GM21786 (cell line): Measurements from ENCODE around the gene ABCF2.
A peak's percentile ranks its signal among the peaks of the same experiment; 100 is the strongest.

ENCODE experiments used
- ATAC-seq: cut with Tn5 transposase; IDR thresholded peaks from one replicate; pipeline ENCODE4 v1.9.1; 2021; ENCODE audit not compliant: unreplicated experiment

The ABCF2 gene

DNA sequence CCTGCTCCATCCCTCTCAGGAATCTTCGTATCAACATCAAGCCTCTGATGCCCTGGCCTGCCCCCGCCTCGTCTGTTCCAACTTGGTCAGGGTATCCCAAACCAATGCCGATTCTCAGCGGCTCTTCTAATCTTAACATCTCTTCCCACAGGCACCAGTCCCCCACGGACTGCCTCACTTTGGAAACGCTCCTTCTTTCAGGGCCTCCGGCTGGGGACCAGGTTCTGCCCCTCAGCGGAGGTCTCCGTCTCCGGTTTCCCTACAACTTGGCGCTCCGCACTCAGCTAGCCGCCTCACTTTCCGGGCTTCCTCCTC lies 488 bp downstream of the ABCF2 start:
- peak; percentile 1 for ATAC-seq

DNA sequence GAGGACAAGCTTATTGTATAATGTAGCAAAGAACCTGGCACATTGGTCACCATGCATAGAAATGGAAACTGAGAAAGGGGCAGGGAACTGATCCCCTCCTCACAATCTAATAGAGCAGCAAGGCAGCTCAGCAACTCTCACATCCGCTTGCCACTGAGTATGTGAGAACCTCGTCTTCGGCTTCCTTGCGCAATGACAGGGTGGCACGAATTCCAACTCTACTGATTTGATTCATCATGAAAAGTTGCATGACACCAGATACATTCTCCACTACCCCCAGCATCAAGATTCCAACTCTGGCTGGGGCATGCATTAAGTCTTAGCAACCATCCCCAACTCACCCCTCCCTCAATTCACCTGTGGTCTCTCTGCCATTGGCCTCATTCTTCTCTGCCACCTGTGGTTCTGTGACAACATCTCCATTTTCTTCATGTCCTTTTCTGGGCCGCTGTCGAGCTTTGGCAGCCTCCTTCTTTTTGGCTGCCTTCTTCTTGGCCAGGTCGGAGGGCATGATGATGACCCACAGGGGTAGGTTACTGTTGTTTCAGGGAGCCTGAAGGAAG lies 976 bp downstream of the ABCF2 start:
- ATAC-seq: no peak

DNA sequence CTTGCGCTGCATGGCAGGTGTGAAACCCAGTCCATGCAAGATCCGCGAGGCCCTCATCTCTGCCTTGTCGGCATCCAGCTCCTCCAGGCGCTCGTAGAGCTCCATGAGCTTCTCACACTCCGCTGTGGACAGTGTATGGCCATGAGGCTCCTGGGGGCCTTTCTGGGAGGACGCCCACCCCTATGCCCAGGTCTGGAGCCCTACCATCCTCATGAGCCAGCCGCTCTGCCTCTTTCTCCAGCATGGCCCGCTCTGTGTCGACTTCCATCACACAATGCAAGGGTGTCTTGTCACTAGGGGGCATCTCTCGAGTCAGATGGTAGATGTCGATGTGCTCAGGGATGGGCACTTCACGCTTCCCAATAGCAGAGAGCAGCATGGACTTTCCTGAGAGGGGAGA lies 3.3 kb downstream of the ABCF2 start:
- ATAC-seq: no peak

DNA sequence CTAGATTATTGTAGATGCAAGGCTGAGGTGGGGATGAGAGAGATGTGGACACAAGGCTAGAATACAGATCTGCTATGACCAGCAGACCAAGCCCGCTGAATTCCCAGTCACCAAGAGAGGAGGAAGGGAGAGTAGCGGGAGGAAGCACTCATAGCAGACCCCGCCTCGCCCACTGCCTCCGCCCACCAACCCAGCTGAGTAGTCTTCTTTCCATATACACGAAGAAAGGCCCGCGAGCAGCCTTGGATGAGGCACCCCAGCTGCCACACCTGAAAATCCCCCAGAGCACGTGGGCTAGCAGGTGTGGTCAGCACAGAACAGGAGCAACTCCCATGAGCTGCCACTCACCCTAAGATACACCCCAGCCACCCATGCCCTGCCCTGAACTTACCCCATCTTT lies 8.8 kb downstream of the ABCF2 start:
- ATAC-seq: no peak

DNA sequence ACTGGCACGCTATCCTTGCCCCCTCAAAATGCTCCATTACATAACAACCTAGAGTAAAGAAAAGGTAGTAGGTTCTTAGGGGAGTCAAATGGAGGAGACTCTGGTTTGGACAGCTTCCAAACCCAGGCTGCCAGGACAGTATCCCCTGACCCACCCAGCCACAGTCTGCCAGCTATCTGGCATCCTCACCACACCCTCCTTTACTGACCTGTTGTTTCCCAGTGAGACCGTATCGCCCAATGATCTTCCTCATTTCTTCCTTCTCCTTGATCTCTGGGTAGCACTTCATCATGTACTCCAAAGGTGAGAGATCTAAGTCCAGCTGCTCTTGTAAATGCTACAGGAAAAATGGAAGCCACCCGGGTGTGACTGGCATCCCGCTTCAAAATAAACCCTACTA lies 11.6 kb downstream of the ABCF2 start:
- no peak for ATAC-seq

DNA sequence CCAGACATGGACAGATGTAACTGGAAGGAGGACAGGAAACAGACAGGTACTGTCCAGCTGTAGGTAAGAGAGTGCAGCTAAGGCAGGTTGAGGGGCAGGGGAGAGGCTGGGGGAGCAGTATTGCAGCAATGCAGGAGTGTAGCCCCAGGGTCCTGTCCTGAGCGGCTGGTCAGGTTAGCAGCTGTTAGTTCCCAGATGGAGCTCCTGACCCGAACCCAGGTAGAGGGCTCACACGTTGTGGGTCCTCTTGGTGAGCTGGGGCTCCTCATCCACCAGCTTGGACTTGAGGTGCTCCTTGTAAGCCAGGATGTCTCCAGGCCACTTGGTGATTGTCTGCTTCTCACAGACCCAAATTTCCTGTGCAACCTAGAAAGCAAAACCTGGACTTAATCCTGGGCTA lies 13.2 kb downstream of the ABCF2 start:
- ATAC-seq: no peak

DNA sequence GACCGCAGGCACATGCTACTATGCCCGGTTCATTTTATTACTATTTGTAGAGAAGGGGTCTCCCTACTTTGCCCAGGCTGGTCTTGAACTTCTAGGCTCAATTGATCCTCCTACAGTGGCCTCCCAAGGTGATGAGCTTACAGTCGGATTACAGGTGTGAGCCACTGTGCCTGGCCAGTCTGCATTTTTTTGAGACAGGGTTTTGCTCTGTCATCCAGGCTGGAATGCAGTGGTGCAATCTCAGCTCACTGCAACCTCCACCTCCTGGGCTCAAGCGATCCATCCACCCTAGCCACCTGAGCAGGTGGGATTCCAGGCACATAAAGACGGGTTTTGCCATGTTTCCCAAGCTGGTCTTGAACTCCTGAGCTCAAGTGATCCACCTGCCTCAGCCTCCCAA lies 14.4 kb downstream of the ABCF2 start:
- no peak for ATAC-seq

DNA sequence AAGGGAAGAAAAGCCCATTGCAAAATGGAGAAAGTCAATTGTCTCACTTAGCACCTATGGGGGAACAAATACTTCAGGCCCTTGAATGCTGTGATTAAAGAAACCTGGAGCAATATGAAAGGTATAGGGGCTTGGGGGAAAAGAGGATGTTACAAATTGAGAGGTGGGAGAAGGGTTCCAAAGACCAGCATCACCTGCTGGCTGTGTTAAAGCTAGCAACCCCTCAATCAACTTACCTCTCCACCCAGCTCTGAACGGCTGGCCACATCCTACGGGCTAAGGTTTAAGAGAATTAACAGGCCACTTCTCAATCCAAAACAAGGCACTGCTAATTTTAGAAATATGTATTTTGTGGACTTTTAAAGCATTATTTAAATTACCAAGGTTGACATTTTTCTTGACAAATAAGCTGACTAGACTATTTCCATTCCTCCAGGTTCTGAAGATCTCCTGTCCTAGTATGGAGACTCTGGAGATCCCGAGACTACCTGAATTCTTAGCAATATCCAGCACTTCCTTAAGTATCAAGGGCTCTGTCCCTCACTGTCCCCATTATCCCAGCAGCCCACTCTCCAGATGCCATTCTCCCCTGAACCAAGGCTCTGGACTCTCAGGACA lies 15.7 kb downstream of the ABCF2 start:
- ATAC-seq: no peak

DNA sequence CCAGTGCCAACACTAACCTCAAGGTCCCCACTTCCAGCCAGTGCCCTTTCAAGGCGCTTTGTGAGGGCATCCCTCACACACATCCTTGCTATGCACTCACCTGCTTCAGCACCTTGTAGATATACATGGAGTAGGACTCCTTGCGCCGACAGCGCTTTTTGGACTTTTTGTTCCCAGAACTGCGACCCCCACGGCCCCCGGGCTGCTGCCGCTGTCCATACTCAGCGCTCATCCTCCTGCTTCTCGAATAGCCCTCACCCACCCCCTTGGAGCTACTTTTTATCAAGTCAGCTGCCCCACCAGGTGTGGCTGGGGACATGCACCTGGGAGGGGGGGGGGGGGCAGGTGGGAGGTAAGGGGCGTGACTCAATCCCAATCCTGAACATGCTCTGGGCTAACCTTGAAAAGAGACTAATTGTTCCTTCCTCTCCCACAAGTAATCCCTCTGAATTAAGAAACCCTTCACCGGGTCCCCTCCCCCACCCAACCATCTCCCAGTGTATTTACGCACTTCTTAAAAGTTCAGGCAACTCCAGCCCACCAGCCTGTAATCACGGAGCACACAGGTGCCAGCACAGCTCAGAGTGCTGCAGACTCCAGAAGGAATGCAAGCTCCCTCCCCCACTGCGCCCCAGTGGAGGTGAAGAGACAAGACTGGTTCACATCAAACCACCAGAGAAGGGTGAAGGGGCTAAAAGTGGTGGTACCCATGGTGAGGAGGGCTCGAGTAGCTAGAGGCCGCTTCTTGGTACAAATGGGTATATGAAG lies 16.7 kb downstream of the ABCF2 start, which contains the start of gene H2BK1:
Gene H2BK1, minus strand, starts transcription at position 402 of the 768 bp plus-strand sequence. Its CDS starts 170 bp downstream, at position 232.
- no peak for ATAC-seq

DNA sequence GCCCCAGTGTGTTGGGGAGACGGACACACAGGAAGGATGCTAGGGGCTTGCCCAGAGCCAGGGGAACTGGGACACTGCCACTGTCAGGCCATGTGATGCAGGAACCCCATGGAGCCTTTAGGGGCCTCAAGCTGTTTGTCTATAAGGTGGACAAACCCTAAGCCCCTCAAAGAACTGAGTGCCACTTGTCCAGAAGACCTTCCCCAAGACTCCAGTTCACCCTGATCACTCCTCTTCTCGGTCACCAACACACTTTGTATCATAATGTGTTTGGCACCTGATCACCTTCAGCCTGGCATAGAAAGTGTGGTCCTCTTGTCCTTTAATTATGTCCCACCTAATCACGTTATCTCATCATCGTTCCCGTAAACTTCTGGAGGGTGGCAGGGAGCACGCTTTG lies 17.4 kb downstream of the ABCF2 start:
- ATAC-seq: no peak

DNA sequence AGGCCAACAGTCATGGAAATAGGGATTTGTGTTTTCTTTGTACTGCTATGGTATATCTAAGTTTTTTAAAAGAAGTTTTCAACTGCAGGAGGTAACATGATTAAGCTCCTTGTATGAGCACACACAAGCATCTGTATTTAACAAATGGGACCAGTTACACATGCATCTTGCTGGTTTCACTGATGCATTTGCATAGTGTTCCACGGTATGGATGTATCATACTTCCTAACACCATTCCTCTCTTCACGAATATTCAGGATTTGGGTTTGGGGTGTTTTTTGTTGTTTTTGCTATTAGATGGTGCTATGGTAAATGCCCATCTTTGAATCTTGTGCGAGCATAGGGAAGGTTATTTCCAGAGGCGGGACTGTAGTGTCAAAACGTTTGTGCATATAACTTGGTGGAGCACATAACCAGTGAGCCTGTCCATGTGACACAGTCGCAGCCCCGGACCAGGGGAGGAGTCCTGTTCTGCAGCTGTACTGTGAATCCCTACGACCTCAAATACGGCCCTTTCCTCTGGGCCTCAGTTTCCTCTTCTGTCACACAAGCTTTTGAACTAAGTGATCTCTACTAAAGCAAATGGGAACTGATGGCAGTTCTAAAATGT lies 18.6 kb downstream of the ABCF2 start:
- ATAC-seq: no peak

DNA sequence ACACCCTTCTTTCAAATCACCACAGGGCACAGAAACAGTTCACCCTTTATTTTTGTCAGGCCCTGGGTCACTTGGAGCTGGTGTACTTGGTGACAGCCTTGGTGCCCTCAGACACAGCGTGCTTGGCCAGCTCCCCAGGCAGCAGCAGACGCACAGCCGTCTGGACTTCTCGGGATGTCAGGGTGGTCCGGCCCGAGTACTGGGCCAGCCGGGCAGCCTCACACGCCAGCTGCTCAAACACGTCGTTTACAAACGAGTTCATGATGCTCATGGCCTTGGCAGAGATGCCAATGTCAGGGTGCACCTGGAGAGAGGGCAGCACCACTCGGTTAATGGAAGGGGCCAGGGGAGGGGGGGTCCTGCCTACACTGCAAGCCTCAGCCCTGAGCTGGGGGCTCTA lies 19.2 kb downstream of the ABCF2 start:
- no peak for ATAC-seq

DNA sequence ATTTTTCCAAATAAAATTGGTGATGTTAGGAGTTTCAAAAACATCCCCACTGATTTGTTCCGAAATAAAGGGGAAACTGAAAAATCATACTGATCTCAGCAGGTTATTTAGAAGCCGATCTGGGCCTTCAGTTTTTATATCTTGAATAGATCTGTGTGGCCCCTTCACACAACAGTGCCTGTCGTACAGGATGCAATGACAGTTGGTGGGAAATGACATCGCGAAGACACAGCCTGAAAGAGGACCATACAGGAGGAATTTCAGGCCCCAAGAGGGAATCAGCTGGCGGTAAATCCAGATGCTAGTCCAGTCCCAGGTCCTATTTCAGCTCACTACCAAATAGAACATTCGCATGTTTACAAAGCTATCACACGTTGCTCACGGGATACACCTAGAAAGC lies 19.7 kb downstream of the ABCF2 start:
- ATAC-seq: no peak

DNA sequence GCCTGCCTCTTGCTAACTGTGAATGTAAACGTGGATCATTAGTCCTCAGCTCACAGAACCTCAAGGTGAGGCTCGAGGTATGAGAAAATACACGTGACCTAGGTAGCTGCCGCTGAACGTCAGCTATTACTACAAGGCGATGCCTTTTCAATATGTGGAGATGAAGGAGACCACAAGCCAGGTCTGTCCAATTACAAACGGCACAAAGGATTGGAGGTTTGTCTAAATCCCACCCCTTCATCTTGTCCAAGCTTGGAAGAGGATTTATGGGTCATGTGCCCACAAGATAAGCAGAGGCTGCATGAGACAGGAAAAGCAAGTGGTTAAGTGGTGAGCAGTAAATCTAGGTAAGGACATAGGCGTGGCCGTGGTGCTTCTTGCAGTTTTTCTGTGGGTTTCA lies 20.1 kb downstream of the ABCF2 start:
- ATAC-seq: no peak

DNA sequence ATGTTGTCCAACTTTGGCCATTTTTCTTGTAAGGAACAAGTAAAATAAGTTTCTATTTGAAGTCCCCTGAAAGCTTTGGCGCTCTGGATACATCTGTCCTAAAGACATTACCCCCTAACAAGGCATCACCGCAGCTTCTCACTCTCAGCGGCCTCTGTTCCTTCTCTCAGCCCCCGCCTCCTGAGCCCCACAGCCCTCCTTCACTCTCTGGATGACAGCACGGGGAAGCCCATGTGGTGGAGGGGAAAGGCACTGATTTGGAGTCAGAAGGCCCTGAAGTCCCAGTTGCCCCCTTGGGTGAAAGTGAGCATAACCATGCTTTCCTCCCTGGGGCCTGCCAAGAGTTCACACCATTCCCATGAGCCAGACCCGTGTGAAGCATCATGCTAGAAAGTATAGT lies 21.3 kb downstream of the ABCF2 start:
- no peak for ATAC-seq

DNA sequence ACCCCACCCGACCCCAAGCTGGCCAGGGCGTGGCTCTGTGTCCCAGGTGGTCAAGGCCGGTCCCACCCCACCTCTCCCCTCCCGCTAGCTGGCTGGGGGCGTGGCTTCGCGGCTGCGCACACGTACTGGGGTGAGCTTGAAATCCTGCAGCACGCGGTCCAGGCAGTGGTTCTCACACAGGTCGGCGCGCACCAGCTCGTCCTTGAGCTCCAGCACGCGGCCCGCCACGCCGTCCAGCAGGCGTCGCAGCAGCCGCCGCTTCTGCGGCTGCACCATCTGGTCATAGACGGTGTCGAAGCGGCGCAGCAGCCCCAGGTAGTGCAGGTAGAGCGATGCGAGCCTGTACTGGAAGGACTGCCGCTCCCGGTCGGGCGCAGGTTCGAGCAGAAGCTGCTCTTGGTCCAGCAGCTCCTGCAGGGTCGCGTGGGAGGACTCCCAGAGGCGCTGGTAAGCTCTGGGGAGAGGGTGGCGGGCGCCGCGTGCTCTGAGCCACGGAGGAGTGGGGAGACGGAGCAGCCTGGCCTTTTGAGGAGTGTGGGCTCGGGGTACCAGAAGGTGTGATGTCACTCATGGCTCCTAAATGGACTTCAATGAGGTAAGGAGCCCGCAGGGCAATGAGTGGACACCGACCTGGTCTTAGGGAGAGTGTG lies 22.5 kb downstream of the ABCF2 start:
- no peak for ATAC-seq

DNA sequence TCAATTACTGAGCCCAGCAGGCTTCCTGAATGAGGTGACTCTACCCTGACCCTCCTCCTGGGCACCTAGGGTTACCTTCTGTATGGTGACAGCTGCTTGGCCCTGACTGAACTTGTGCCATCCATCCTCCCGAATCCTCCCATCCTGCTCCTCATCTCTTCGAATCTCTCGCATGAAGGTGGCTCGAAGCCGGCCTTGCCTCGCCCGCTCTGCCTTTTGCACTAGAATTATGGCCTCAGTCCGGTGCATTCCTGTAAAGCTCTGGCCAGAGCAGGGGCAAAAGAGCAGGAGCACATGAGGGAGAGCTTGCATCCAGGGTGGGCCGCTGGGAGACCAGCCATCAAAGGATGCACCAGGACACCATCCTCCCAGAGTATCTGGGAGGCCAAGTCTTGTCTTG lies 24.2 kb downstream of the ABCF2 start:
- ATAC-seq: no peak

DNA sequence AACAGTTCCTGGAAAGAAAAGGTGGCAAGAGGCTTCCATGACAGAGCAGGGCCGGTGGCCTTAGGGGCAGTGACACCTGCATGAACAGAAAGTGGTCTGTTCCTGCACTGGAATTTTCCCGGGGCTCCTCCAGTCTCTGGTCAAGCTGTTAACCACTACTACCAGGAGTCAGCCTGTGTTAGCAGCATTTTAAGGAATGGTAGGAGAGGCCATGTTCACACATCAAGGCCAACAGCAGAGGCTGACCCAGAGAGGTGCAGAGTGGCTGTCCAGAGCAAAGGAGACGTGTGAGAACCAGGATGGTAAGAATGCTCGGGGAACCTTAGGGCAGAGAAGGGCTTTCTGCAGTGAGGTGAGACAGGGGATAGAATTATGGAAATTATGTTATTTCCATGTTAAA lies 25.3 kb downstream of the ABCF2 start:
- no peak for ATAC-seq

DNA sequence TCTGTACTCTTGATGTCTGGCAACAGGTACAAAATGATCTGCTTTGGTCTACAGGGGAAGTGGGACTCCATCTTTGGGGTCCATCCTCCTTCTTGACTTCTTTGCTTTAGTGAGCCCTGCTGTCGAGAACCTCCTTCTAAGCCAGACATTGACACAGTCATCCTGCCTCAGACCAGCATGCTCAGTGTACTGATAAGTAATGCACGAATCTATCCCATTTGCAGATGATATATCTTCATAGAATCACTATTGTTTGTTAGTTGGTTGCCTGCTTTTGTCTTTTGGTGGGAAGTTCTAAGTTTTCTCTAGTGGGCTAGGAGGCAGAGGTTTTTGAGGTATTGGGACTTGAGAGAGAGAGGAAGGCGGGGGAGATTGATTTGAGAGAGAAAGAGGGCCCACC lies 25.7 kb downstream of the ABCF2 start:
- no peak for ATAC-seq

DNA sequence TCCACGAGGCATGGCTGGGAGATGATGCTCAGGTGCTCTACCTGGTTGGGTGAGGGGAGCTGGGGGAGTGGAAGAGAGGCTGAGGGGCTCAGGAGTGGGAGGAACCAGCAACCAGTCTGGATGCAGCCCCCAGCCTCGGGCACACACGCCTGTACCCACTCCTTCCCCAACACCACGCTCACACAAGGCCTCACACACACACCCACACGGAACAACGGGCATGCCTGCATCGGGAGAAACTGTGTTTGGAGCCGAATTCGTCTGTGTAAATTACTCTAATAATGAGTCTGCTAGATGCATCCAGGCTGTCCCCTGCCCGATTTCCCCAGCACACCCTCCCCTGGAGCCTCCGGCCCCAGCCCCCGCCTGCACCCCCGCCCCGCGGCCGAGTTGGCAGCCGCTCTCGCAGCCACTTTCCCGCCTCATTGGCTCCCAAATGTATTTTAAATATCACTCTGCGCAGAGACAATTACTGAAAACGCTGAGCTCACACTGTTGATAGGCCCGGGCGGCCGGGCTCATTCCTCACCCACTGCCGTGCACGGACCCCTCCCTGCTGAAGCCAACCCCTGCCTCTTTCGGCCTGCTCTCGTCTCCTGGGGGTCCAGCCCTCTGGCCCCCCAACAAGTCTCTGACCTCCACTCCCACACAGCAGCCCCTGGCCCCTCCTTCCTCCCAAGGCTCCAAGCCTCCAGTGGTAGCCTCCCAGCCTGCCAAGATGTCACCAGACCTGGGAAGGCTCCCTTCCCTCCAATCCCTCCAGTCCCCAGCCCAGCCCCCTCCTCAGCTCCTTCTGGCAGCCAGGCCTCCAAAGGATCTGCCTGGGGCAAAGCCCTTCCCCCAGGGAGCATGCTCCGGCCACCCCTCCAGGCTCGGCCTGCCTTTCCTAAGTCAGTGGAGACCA lies 27.8 kb downstream of the ABCF2 start:
- no peak for ATAC-seq

DNA sequence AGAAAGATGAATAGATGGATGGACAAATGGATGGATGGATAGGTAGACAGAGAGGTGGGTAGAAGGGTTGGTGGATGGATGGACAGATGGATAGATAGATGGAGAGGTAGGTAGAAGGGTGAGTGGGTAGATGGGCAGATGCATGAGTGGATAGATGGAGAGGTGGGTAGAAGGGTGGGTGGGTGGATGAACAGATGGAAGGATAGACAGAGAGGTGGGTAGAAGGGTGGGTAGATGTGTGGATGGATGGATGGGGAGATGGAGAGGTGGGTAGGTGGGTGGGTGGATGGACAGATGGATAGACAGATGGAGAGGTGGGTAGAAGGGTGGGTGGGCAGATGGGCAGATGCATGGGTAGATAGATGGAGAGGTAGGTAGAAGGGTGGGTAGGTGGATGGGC lies 29.1 kb downstream of the ABCF2 start:
- no peak for ATAC-seq
